ENCODE results near the gene CELA1.
A peak's percentile ranks its signal among the peaks of the same experiment; 100 is the strongest.

The CELA1 gene

DNA sequence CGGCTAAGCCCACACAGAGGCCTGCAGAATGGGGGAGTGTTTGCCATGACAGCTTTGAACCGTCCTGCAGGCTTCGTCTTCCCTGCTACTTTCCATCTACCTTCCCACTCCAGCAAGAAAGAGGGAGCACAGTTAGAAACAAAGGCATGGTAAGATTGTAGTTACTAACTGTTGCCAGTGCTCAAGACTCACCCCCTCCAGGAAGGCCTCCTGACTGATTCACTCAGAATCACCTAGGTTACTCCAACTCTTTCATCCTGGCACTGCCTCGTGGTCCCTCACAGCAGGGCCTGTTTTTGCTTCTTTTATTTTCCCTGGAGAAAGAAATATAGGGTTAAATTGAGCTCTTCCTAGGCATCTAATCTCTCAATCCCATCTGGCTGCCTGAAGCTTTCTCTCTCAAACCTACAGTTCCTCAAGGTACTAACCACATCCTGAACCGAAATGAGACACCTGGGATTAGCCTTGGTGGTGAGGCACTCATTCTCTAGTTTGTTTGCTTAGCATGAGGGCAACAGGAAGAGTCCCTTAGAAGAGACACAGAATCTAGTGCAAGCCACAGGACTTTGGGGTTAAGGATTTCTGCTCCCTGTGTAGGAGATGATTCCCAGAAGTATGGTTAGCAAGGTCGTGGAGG is 36.9 kb upstream of the CELA1 start:
- H3K36me3 Mint-ChIP-seq = peaks cover 50 to 73% of the 10 kb centered on the region in 2 donors
- no peaks in the 10 kb centered on the region for H3K27me3 Mint-ChIP-seq
- no peak overlapping the region for H3K4me3 Mint-ChIP-seq
- DNase-seq (no peak), ATAC-seq (replicated peaks) (peak in 1 of 2 donors; percentile 51)
- no peaks in the 10 kb centered on the region for H3K9me3 Mint-ChIP-seq
- no peak overlapping the region for H3K27ac Mint-ChIP-seq
- H3K4me1 Mint-ChIP-seq = peaks cover 51 to 66% of the 10 kb centered on the region in 2 donors

DNA sequence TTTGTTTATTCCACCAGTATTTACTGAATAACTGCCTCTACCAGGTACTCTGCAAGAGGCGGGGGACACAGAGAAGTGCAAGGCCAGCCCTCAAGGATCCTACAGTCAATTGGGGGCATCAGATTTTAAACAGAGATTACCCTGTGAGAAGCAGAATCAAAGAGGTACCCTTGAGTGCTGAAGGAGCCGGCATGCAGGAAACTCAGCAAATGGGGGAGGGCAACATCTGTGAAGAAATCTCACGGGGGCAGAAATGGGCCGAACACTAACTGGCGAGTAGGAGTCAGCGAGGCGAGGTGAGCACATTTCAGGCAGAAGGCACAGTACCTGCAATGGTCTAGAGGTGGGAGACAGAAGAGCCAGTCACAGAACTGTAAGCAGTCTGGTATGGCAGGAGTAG is 35.7 kb upstream of the CELA1 start:
- no peak for DNase-seq
- H3K4me1 Mint-ChIP-seq = peaks cover 50 to 67% of the 10 kb centered on the region in 2 donors
- peaks cover 0 to 5% of the 10 kb centered on the region in 2 donors for H3K27me3 Mint-ChIP-seq
- H3K36me3 Mint-ChIP-seq = peaks cover 52 to 74% of the 10 kb centered on the region in 2 donors
- no peak overlapping the region for H3K27ac Mint-ChIP-seq
- no peak overlapping the region for H3K4me3 Mint-ChIP-seq
- no peaks in the 10 kb centered on the region for H3K9me3 Mint-ChIP-seq
- ATAC-seq (replicated peaks) = peak in 1 of 2 donors; percentile 14

DNA sequence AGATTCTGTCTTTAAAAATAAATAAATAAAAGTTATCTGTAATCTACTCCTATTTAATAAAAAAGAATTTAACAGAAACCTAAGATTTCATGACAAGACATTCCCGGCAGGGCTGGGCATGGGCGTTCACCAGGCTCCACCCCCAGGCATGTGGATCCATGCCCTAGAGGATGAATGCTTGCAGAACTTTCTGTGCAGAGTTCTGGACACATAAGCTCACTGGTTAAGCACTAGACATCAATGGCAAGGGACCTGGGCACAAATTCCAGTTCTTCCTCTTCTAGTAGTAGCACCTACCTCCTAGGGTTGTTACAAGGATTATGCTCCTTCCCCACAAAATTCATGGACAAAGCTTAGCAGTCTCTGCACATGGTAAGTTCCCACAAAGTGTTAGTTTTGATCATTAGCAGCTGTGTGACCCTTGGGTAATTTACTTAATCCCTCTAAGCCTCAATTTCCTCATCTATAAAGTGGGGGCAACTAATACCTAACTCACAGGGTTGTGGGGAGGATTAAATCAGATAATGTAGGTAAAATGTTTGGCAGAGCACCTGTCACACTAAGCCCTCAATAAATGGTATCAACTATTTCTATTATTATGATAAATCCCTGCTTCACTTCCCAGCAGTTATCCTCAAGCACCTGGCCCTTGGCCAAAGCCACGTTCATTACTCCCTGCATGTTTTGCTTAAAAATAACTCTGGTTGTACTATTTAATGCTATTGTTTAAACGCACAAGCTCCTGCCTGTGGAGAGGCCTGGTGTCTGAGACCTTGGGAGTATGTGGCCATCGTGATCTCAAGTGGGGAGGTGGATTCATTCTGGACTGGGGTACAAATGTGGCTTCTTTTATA is 35.0 kb upstream of the CELA1 start:
- Mint-ChIP-seq H3K4me1 (peaks cover 45 to 64% of the 10 kb centered on the region in 2 donors), H3K36me3 (peaks cover 59 to 76% of the 10 kb centered on the region in 2 donors), H3K27ac (no peak overlapping the region), H3K27me3 (peaks cover 0 to 5% of the 10 kb centered on the region in 2 donors), H3K4me3 (no peak overlapping the region), H3K9me3 (no peaks in the 10 kb centered on the region)
- no peak for DNase-seq
- ATAC-seq (replicated peaks) = no peak

DNA sequence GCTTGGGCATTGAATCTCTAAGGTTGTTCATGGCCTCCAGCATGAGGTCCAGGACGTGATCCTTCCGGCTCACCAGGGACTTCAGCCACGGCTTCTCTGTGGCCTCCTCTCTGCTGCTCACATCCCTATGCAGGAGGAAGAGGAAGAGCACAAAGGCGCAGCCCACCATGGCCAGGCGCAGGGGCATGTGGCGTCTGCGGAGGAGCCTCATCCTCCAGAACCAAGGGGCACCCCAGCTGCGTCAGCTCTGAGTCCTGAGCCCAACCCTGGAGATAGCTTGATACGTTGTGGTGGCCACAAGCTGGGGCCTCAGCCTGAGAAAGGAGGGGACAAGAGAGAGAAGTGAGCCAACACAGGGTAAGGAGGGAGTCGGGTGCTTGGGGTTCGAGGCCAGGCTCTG is 33.1 kb upstream of the CELA1 start:
- Mint-ChIP-seq H3K36me3 (peaks cover 70 to 82% of the 10 kb centered on the region in 2 donors), H3K27me3 (peaks cover 0 to 5% of the 10 kb centered on the region in 2 donors), H3K4me3 (no peak overlapping the region), H3K27ac (no peak overlapping the region), H3K9me3 (no peaks in the 10 kb centered on the region), H3K4me1 (peaks cover 46 to 73% of the 10 kb centered on the region in 2 donors)
- DNase-seq = no peak
- ATAC-seq (replicated peaks) = no peak

DNA sequence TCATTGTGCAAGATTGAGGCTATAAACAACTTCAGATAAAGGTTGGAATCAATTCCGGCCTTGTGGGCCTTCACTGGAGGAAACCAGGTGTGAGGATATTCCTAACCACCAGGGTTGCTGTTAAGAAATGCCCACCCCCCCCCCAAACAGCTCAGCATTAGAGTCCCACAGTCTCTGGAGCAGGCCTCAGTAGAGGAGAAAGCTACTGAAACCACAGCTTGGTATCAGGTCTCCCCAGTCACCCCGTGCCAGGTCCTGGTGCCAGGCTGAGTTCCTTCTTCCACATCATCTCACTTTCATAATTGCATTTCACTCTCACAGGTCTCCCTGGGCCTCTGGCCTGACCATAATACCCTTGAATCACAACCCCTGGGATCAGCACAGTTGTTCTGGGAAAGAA is 32.3 kb upstream of the CELA1 start:
- H3K27ac Mint-ChIP-seq = no peak overlapping the region
- peak; percentile 81 to 87 for ATAC-seq (replicated peaks)
- peaks cover 0 to 5% of the 10 kb centered on the region in 2 donors for H3K27me3 Mint-ChIP-seq
- peaks cover 73 to 87% of the 10 kb centered on the region in 2 donors for H3K36me3 Mint-ChIP-seq
- no peak overlapping the region for H3K4me3 Mint-ChIP-seq
- peaks cover 0 to under 1% of the 10 kb centered on the region in 2 donors for H3K9me3 Mint-ChIP-seq
- DNase-seq = no peak
- peaks cover 45 to 71% of the 10 kb centered on the region in 2 donors for H3K4me1 Mint-ChIP-seq

DNA sequence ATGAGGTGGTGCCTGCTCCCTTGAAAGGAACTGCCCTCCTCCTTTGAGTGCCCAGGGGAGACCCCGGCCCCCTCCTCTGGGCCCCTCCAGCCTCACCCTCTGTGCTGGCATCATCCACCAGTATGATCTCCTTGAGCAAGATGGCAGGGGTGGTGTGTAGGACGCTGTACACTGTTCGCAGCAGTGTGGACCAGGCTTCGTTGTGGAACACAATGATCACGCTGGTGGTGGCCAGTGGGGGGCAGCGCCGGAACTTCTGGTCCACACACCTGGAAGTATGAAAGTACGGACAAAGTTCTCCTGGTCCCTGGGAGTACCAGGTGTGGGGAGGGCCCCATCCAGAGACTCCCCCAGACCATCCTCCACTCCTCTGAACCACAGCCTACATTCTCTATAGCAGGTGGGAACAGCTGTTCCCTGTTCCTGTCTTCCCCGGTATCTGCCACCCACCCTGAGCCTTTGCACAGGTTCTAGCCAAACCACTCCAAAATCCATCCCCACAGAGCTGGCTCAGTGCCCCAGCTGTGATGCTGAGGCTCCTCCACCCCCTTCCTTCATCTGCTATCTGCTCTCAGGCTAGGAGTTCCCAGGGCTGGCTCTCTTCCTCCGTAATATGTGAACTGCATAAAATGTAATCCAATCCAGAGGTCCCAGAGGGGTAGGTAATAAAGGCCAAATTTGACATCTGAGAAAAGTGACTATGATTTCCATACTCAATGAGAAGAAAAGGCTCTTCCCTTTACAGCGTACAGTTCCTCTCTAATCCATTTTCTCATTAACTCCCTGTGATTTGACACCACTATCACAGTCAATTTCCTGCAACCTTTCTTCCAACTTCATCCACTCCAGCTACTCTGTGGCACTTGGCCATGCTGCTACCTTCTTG is 30.9 kb upstream of the CELA1 start:
- Mint-ChIP-seq H3K36me3 (peaks cover 78 to 91% of the 10 kb centered on the region in 2 donors), H3K27me3 (peaks cover 0 to 5% of the 10 kb centered on the region in 2 donors), H3K4me3 (no peak overlapping the region), H3K27ac (no peak overlapping the region), H3K9me3 (peaks cover 6 to 11% of the 10 kb centered on the region in 2 donors), H3K4me1 (peaks cover 46 to 71% of the 10 kb centered on the region in 2 donors)
- DNase-seq (no peak), ATAC-seq (replicated peaks) (no peak)

DNA sequence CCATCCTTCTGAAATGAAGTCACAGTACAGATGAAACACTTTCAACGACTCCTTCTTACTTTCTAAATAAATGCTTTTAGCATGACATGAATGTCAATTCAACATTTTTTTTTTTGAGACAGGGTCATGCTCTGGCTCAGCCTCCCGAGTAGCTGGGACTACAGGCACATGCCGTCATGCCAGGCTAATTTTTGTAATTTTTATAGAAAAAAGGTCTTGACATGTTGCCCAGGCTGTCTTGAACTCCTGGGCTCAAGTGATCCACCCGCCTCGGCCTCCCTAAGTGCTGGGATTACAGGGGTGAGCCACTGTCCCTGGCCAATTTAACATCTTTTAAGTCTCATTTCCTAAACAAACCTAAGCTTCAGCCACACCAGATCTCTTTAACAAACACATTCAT is 28.4 kb upstream of the CELA1 start:
- H3K36me3 Mint-ChIP-seq = peaks cover 74 to 87% of the 10 kb centered on the region in 2 donors
- DNase-seq (no peak), ATAC-seq (replicated peaks) (no peak)
- H3K27ac Mint-ChIP-seq = no peak overlapping the region
- H3K27me3 Mint-ChIP-seq = peaks cover 0 to 5% of the 10 kb centered on the region in 2 donors
- peaks cover 6 to 11% of the 10 kb centered on the region in 2 donors for H3K9me3 Mint-ChIP-seq
- no peak overlapping the region for H3K4me3 Mint-ChIP-seq
- H3K4me1 Mint-ChIP-seq = peaks cover 53 to 81% of the 10 kb centered on the region in 2 donors

DNA sequence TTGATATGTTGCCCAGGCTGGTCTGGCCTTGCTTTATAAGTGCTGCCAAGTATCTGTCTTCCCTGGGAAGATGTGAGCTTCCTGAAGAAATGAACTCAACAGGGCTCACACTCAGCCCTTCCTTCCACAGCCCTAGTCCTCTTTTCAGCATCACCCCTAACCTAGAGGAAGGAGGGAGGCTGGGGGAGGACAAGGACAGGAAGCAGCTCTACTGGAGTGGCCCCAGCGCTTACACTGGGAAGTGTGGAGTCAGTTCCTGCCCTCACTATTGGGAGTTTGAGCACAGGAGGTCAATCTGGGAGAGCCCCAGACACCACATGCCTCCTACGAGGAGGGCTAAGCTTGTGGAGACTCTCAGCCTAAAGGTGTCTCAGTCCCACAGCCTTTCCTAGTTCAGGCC is 27.9 kb upstream of the CELA1 start:
- Mint-ChIP-seq H3K36me3 (peaks cover 70 to 87% of the 10 kb centered on the region in 2 donors), H3K9me3 (peaks cover 6 to 11% of the 10 kb centered on the region in 2 donors), H3K27ac (no peak overlapping the region), H3K4me3 (no peak overlapping the region), H3K4me1 (peaks cover 55 to 82% of the 10 kb centered on the region in 2 donors), H3K27me3 (peaks cover 0 to 5% of the 10 kb centered on the region in 2 donors)
- no peak for DNase-seq
- ATAC-seq (replicated peaks) = no peak

DNA sequence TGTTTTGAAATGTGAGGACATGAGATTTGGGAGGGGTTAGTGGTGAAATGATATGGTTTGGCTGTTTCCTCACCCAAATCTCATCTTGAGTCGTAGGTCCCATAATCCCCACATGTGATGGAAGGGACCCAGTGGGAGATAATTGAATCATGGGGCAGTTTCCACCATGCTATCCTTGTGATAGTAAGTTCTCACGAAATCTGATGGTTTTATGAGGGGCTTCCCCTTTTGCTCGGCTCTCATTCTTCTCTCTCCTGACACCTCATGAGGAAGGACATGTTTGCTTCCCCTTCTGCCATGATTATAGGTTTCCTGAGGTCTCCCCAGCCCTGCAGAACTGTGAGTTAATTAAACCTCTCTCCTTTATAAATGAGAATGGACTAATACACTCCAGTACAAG is 26.7 kb upstream of the CELA1 start:
- DNase-seq = no peak
- Mint-ChIP-seq H3K9me3 (peaks cover 6 to 11% of the 10 kb centered on the region in 2 donors), H3K27ac (peak overlapping the region; percentile 73), H3K36me3 (peaks cover 63 to 82% of the 10 kb centered on the region in 2 donors), H3K4me1 (peaks cover 55 to 82% of the 10 kb centered on the region in 2 donors), H3K4me3 (no peak overlapping the region), H3K27me3 (peaks cover 0 to 5% of the 10 kb centered on the region in 2 donors)
- ATAC-seq (replicated peaks) = no peak

DNA sequence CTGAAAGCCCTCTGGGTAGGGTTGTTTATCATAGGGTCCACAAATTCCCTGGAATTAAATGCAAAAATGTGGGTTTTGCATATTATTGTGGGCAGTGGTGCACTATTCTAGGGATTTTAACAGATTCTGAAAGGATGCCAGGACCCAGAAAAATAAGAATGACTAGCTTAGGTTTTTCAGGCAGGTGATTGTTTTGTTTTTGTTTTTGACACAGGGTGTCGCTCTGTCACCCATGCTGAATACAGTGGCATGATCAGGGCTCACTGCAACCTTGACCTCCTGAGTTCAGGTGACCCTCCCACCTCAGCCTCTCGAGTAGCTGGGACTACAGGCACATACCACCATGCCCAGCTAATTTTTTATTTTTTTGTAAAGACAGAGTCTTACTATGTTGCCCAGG is 25.5 kb upstream of the CELA1 start:
- Mint-ChIP-seq H3K4me3 (no peak overlapping the region), H3K27me3 (no peaks in the 10 kb centered on the region), H3K36me3 (peaks cover 57 to 75% of the 10 kb centered on the region in 2 donors), H3K4me1 (peaks cover 51 to 79% of the 10 kb centered on the region in 2 donors), H3K27ac (peak overlapping the region; percentile 65), H3K9me3 (peaks cover 6 to 11% of the 10 kb centered on the region in 2 donors)
- ATAC-seq (replicated peaks) = no peak
- DNase-seq = no peak

DNA sequence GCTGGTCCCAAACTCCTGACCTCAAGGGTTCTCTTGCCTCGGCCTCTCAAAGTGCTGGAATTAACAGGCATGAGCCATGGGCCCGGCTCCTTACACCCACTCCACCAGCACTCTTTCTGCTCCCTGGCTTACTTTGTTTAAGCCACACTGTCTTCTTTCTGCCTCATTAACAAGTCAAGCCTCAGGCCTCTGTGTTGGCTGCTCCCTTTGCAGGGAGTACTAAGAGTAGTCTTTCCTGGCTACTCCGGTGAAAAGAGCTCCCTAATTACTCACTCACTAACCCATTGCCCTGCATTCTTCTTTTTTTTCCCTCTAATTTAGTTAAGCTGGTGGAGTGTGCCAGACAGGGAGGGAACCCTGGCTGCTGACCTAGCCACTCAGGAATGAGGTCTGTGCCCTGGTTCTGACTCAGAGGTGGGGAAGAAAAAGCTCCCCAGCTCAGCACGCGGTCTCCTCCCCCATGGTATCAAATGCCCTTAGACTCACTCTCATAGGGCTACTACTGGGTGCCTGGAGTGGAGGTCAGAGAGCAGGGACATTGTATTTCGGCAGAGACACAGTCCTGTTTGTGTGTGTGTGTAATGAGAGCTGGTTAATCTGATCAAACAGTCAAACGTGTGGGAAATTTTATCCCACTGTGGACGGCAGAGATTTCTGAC is 24.9 kb upstream of the CELA1 start:
- DNase-seq (no peak), ATAC-seq (replicated peaks) (no peak)
- Mint-ChIP-seq H3K4me1 (peaks cover 54 to 81% of the 10 kb centered on the region in 2 donors), H3K4me3 (peak overlapping the region in 1 of 2 donors; percentile 37), H3K9me3 (peaks cover 6 to 11% of the 10 kb centered on the region in 2 donors), H3K27me3 (no peaks in the 10 kb centered on the region), H3K27ac (peak overlapping the region; percentile 65), H3K36me3 (peaks cover 56 to 70% of the 10 kb centered on the region in 2 donors)

DNA sequence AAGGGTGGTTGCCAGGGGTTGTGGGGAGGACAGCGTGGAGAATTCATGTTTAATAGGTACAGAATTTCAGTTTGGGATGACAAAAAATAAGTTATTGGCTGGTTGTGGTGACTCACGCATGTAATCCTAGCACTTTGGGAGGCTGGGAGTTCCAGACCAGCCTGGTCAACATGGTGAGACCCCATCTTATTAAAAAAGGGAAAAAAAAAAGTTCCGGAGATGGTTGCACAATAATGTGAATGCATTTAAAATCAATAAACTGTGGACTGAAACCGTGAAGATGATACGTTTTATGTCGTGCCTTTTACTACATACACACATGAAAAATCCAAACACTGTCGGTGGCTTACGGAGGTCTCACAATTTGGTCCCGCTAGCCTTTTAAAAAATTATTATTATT is 24.2 kb upstream of the CELA1 start:
- Mint-ChIP-seq H3K9me3 (peaks cover 6 to 11% of the 10 kb centered on the region in 2 donors), H3K27me3 (no peaks in the 10 kb centered on the region), H3K36me3 (peaks cover 56 to 68% of the 10 kb centered on the region in 2 donors), H3K27ac (no peak overlapping the region), H3K4me1 (peaks cover 59 to 88% of the 10 kb centered on the region in 2 donors), H3K4me3 (no peak overlapping the region)
- no peak for DNase-seq
- no peak for ATAC-seq (replicated peaks)

DNA sequence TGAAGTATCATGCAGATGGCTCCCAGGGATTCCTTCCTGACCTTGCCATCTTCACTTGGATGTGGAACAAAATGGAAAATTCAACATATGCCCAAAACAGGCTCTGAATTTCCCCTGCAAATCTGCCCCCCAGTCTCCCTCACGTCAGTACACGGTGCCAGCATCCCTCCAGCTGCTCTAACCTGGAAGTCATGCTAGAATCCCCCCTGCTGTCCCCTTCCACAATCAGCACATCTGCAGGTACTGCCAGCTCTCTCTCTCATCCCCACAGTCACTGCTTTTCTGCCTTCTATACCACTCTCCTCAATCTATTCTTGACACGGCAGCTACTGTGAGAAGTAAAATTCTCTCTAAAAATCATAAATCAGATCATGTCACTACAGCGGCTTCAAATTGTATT is 23.1 kb upstream of the CELA1 start:
- no peak for DNase-seq
- Mint-ChIP-seq H3K4me1 (peaks cover 58 to 85% of the 10 kb centered on the region in 2 donors), H3K27ac (peak overlapping the region; percentile 70), H3K27me3 (no peaks in the 10 kb centered on the region), H3K9me3 (peaks cover 6 to 11% of the 10 kb centered on the region in 2 donors), H3K36me3 (peaks cover 52 to 68% of the 10 kb centered on the region in 2 donors), H3K4me3 (peak overlapping the region; percentile 37 to 63)
- no peak for ATAC-seq (replicated peaks)

Data from stimulated activated naive B cell treated with anti-CD40 and anti-IgM and Interleukin-4, amounts not matched to agents 10 μg/mL and 1 μg/mL and 100 μg/mL, for 72 hours (primary cell).